Measurements from ENCODE around the gene OR6C2.

Gene OR6C2

DNA sequence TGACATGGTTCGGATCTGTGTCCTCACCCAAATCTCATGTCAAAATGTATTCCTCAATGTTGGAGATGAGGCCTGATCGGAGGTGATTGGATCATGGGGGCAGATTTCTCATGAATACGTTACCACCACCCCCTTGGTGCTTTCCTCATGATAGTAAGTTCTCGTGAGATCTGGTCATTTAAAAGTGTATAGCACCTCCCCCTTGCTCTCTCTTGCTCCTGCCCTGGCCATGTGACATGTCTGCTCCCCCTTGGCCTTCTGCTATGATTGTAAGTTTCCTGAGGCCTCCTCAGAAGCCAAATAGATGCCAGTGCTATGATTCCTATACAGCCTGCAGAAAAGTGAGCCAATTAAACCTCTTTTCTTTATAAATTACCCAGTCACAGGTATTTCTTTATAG lies 55.4 kb downstream of the OR6C2 start:
- TF ChIP-seq, protein P1, sequence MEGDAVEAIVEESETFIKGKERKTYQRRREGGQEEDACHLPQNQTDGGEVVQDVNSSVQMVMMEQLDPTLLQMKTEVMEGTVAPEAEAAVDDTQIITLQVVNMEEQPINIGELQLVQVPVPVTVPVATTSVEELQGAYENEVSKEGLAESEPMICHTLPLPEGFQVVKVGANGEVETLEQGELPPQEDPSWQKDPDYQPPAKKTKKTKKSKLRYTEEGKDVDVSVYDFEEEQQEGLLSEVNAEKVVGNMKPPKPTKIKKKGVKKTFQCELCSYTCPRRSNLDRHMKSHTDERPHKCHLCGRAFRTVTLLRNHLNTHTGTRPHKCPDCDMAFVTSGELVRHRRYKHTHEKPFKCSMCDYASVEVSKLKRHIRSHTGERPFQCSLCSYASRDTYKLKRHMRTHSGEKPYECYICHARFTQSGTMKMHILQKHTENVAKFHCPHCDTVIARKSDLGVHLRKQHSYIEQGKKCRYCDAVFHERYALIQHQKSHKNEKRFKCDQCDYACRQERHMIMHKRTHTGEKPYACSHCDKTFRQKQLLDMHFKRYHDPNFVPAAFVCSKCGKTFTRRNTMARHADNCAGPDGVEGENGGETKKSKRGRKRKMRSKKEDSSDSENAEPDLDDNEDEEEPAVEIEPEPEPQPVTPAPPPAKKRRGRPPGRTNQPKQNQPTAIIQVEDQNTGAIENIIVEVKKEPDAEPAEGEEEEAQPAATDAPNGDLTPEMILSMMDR (IDR thresholded peaks at IDR 0.05; ENCODE audit: borderline replicate concordance, insufficient read depth, low read depth, low read length): no peak
- H3K4me3 ChIP-seq (ENCODE audit: low read depth, low read length): no peak overlapping the region

DNA sequence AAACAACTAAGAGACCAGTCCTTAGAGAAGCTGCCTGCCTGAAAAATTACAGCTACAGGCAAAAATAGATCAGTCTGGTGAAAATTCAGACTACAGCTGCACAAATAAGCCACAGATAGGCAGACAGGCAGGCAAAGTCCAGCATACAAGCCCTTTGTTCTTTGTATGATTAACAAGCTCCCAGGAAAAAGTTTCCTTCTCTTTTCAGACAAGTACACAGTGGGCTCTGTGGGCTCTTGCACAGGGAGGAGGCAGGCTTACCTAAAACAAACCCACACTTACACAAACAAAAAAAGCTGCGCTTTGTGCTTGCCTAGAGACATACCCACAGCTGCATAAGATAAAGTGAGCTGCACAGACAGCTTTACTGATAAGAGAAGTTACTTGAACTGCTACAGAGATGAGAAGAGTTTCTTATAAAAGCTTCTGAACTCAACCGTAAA lies 56.0 kb downstream of the OR6C2 start:
- TF ChIP-seq, protein P1 (IDR thresholded peaks at IDR 0.05; ENCODE audit: borderline replicate concordance, insufficient read depth, low read depth, low read length): no peak
- H3K4me3 ChIP-seq (ENCODE audit: low read depth, low read length): no peak overlapping the region

DNA sequence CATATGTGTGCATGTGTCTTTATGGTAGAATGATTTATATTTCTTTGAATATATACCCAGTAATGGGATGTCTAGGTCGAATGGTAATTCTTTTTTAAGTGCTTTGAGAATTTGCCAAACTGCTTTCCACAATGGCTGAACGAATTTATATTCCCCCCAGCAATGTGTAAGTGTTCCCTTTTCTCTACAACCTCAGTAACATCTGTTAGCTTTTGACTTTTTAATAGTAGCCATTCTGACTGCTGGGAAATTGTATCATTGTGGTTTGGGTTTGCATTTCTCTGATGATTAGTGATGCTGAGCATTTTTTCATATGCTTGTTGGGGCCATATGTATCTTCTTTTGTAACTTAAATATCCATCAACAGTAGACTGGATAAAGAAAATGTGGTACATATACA lies 57.7 kb downstream of the OR6C2 start:
- no peak overlapping the region for H3K4me3 ChIP-seq (ENCODE audit: low read depth, low read length)
- TF ChIP-seq, protein P1 (IDR thresholded peaks at IDR 0.05; ENCODE audit: borderline replicate concordance, insufficient read depth, low read depth, low read length): no peak

Data from GM12875 (cell line).